Activated CD8-positive, alpha-beta memory T cell treated with anti-CD3 and anti-CD28 coated beads, Interleukin-2, amount 10 ng/mL, durations not matched to agents 7 days and 5 days (primary cell): Measurements from ENCODE around the gene PSTPIP1. TPM values are rescaled to one million over a fixed set of nuclear protein-coding genes. Genes with fewer than 3 reads are reported as not detected.

Source experiments
- ATAC-seq: fragments of 150-1000 bp; cut with Tn5 transposase; one replicate; pipeline ENCODE4 v1.10.0; 2021; ENCODE audit warnings: moderate library complexity
- CTCF ChIA-PET: fragments of 350-600 bp; sonication (Branson Sonifier 250); formaldehyde crosslinking; loops from one replicate; lab custom pipeline; 2021; ENCODE audit warnings: antibody characterized with exemption; lab: Charles Lee
- DNase-seq: peaks from one replicate; pipeline ENCODE4 v3.0.0-alpha.2; 2020
- H3K27ac Mint-ChIP-seq: one replicate; pipeline ENCODE4 v1.8.0; 2021; ENCODE audit warnings: mild to moderate bottlenecking, mixed read lengths
- H3K27me3 Mint-ChIP-seq: one replicate; pipeline ENCODE4 v1.8.0; 2021; ENCODE audit warnings: mixed read lengths
- H3K36me3 Mint-ChIP-seq: one replicate; pipeline ENCODE4 v1.8.0; 2021; ENCODE audit warnings: mild to moderate bottlenecking, mixed read lengths
- H3K4me1 Mint-ChIP-seq: one replicate; pipeline ENCODE4 v1.8.0; 2021; ENCODE audit warnings: mixed read lengths
- H3K4me3 Mint-ChIP-seq: one replicate; pipeline ENCODE4 v1.8.0; 2021; ENCODE audit warnings: mild to moderate bottlenecking, moderate library complexity, mixed read lengths
- H3K9me3 Mint-ChIP-seq: one replicate; pipeline ENCODE4 v1.8.0; 2022; ENCODE audit warnings: low read depth, mixed read lengths
- total RNA-seq, 2 experiments: library from RNA; stranded (reverse); gene quantifications; one replicate each; pipeline ENCODE4 v1.2.3, GENCODE V29; 2021

PSTPIP1 gene
- total RNA-seq, 2 experiments from 2014 or later = 157 to 255 TPM

DNA sequence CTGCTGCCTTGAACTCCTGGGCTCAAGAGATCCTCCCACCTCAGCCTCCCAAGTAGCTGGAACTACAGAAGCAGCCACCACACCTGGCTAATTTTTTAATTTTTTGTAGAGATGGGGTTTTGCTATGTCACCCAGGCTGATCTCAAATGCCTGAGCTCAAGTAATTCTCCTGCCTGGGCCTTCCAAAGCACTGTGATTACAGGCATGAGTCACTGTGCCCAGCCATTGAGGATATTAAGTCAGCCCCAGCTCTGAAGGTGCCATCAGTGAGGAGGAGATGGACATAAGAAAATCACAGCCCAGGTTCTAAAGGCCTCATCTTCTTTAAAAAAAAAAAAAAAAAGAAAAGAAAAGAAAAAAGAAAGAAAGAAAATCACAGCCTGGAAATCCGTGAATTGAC lies 26.6 kb upstream of the PSTPIP1 start:
- CTCF ChIA-PET = interaction anchor here (1.4 kb wide), 1 partner anchor 575 kb away, joined by 4 read pairs; no protein-coding TSS in a partner anchor
- Mint-ChIP-seq H3K9me3 (no peaks in the 10 kb centered on the region), H3K27ac (no peak overlapping the region), H3K4me1 (peaks cover 1% of the 10 kb centered on the region), H3K4me3 (no peak overlapping the region), H3K27me3 (peaks cover 15% of the 10 kb centered on the region), H3K36me3 (no peaks in the 10 kb centered on the region)
- ATAC-seq (no peak), DNase-seq (no peak)

DNA sequence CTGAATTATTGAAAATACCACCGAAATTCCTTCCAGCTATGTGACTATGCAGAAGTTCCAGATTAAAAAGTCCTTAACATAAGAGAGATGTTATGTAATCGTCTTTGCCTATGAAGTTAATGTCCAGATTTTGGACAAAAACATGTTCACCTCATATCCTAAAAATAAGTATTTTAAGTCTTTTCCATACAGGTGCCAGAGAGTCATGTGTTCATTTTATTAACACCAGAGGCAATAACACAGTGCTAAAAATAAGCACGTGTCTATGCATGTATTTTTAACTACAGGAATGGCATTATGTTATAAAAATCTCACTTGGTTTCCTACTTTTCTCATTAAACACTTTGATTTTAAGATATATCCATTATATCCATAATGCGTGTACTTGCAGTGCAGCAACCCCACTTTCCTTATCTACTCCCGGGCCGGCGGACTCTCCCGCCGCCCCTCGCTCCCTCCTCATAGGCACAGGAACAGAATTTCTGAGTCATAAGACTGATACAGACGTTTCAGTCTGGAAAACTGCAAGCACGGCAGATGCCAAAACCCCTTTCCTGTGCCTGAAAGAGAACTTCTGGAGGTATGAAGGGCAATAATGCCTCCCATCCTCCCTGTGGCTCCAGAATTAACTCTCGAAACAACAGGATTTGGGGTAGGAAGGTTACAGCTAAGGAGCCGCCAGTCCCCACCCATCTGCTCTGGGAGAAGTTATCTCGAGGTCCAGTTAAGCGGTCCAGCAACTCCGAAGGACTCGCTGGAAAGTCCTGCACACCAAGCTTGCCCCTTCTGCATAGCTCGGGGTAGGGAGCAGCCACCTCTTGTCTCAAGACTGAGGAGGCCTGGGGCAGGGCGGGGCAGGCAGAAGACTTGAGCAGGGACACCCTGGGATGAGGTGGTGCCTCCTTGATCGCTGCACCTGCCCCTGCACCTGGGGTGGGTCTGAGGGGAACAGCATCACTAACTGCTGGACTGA lies 22.3 kb upstream of the PSTPIP1 start:
- H3K9me3 Mint-ChIP-seq = peaks cover under 1% of the 10 kb centered on the region
- H3K36me3 Mint-ChIP-seq = peaks cover under 1% of the 10 kb centered on the region
- H3K4me3 Mint-ChIP-seq = no peak overlapping the region
- H3K27me3 Mint-ChIP-seq = no peaks in the 10 kb centered on the region
- CTCF ChIA-PET = interaction anchor here (0.6 to 5.0 kb wide), 49 partner anchors 8 to 571 kb away, joined by 3 to 57 read pairs (median 7); partner anchors contain the start of gene PSTPIP1
- H3K4me1 Mint-ChIP-seq = peaks cover 29% of the 10 kb centered on the region
- ATAC-seq = no peak
- no peak for DNase-seq
- H3K27ac Mint-ChIP-seq = no peak overlapping the region

DNA sequence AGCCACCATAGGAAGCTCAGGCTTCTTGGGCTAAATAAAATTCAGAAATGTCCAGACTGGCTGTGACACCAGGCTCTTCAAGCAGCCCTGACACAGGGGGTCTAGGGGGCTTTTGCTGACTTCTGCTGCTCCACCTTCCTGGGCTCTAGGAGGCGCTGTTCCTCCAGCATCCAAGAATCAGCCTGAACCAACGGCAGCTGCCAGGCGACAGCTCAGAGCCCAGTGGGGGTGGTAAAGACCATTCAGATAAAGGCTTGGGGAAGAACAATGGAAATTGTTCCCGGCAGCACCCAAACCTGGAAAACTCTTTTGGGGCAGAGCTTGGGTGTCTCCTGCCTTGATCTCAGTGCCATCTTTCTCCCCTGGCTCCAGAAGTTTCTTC lies 21.6 kb upstream of the PSTPIP1 start:
- DNase-seq (peak; percentile 81), ATAC-seq (peak; percentile 71)
- Mint-ChIP-seq H3K9me3 (peaks cover 2% of the 10 kb centered on the region), H3K4me3 (no peak overlapping the region), H3K36me3 (peaks cover 6% of the 10 kb centered on the region), H3K27ac (no peak overlapping the region), H3K4me1 (peaks cover 34% of the 10 kb centered on the region), H3K27me3 (no peaks in the 10 kb centered on the region)
- CTCF ChIA-PET = interaction anchor here (0.8 to 5.0 kb wide), 47 partner anchors 9 to 637 kb away, joined by 3 to 57 read pairs (median 7); partner anchors contain the start of genes ISL2 and PSTPIP1

DNA sequence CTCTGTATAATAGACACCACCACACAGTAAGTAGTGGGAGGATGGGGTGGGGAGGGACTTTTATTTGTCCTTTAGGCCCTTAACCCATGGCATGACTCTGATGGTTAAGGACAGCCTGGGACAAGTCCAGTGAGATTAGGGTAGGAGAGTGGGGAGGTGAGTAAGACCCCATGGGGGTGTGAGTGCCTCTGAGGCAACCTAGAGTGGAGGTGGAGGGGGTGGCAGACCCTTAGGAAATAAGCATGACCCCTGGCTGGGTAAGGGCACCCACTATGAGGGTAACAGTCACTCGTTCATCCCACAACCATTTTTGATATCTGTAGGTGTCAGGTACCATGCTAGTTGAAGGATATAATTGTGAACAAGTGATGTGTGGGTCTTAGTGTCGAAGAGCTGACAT lies 21.0 kb upstream of the PSTPIP1 start:
- no peak overlapping the region for H3K27ac Mint-ChIP-seq
- CTCF ChIA-PET = interaction anchor here (0.8 to 5.0 kb wide), 45 partner anchors 9 to 637 kb away, joined by 3 to 57 read pairs (median 7); partner anchors contain the start of genes ISL2 and PSTPIP1
- H3K4me3 Mint-ChIP-seq = no peak overlapping the region
- ATAC-seq (no peak), DNase-seq (no peak)
- peaks cover 8% of the 10 kb centered on the region for H3K36me3 Mint-ChIP-seq
- H3K9me3 Mint-ChIP-seq = peaks cover 2% of the 10 kb centered on the region
- no peaks in the 10 kb centered on the region for H3K27me3 Mint-ChIP-seq
- H3K4me1 Mint-ChIP-seq = peaks cover 35% of the 10 kb centered on the region

DNA sequence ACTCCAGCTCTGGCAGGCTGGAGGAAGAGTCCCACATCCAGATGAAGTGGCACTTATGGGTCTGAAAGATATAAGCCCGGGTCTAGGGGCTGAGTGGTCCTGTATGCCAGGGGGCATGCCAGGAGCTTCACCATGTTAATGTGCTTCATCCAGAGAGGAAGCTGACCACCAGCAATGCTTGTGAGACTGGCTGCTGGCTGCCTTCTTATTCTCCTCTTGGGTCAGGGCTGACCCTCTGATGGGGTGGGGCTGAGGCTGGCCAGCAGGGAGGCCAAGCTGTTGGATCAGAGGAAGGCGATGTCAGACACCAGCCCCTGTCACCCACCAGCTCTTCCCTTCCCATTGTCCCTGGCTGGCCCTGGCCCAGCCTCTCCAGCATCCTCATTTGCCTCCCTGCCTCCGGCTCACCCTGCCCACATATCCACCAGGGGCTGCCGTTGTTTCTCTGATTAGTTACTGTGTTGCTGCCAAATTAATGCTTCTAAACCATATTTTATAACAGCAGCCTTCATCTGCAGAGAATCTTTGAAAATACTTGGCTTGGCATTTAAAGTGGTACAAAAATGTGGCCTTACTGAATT lies 20.4 kb upstream of the PSTPIP1 start:
- H3K4me3 Mint-ChIP-seq = no peak overlapping the region
- peaks cover 2% of the 10 kb centered on the region for H3K9me3 Mint-ChIP-seq
- peaks cover 8% of the 10 kb centered on the region for H3K36me3 Mint-ChIP-seq
- H3K4me1 Mint-ChIP-seq = peaks cover 35% of the 10 kb centered on the region
- H3K27ac Mint-ChIP-seq = no peak overlapping the region
- ATAC-seq = no peak
- DNase-seq = no peak
- CTCF ChIA-PET = interaction anchor here (0.9 to 5.0 kb wide), 29 partner anchors 10 to 638 kb away, joined by 3 to 57 read pairs (median 9); partner anchors contain the start of genes ISL2 and PSTPIP1
- H3K27me3 Mint-ChIP-seq = no peaks in the 10 kb centered on the region

DNA sequence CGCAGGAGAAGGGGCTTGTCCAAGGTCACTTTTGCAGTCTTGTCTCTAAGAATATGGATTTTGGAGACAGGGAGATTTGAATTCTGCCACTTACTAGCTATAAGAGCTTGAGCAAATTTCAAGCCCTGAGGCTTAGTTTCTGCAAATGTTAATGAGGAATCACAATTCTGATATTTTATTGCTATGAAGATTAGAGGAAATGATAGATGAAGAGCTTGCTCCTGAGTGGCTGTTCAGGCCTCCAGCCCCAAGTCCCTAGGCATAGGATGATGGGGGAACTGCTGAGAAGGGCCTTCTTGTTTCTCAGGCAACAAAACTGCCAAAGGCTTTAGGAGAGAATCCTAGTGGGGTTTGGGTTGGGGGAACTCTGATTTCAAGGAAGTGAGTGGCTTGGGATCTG lies 18.8 kb upstream of the PSTPIP1 start:
- Mint-ChIP-seq H3K4me3 (no peak overlapping the region), H3K36me3 (peaks cover 10% of the 10 kb centered on the region), H3K27ac (peak overlapping the region; percentile 73), H3K4me1 (peaks cover 35% of the 10 kb centered on the region), H3K27me3 (no peaks in the 10 kb centered on the region), H3K9me3 (peaks cover 5% of the 10 kb centered on the region)
- DNase-seq (no peak), ATAC-seq (no peak)
- CTCF ChIA-PET = interaction anchor here (1.0 to 5.0 kb wide), 13 partner anchors 9 to 567 kb away, joined by 3 to 36 read pairs (median 10); partner anchors contain the start of gene PSTPIP1

DNA sequence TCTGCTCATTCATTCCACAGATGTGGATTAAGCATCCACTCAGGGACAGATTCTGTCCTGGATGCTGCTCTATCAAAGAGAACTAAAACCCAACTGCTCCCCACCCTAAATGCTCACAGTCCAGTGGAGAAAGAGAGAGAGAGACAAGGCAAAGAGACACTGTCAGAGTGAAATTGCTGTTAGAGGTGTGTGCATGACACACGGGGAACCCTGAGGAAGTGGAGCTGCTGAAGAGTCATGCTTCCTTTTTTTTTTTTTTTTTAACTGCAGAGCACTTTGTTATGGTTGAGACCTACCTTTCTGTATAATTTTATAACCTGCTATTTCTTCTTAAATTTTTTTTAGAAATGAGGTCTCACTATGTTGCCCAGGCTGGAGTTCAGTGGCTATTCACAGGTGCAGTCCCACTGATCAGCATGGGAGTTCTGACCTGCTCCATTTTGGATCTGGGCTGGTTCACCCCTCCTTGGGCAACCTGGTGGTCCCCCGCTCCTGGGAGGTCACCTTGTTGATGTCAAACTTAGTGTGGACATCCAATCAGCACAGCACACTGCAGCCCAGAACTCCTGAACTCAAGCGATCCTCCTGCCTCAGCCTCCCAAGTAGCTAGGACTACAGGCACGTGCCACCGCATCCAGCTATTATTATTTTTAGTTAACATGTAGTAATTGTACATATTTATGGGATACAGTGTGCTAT lies 18.2 kb upstream of the PSTPIP1 start:
- peaks cover 5% of the 10 kb centered on the region for H3K9me3 Mint-ChIP-seq
- DNase-seq = peak; percentile 59
- peaks cover 36% of the 10 kb centered on the region for H3K4me1 Mint-ChIP-seq
- ATAC-seq = peak; percentile 73
- H3K27me3 Mint-ChIP-seq = no peaks in the 10 kb centered on the region
- H3K4me3 Mint-ChIP-seq = no peak overlapping the region
- H3K27ac Mint-ChIP-seq = peak overlapping the region; percentile 73
- CTCF ChIA-PET = interaction anchor here (0.7 to 5.0 kb wide), 16 partner anchors 8 to 567 kb away, joined by 3 to 36 read pairs (median 5); partner anchors contain the start of gene PSTPIP1
- peaks cover 10% of the 10 kb centered on the region for H3K36me3 Mint-ChIP-seq

DNA sequence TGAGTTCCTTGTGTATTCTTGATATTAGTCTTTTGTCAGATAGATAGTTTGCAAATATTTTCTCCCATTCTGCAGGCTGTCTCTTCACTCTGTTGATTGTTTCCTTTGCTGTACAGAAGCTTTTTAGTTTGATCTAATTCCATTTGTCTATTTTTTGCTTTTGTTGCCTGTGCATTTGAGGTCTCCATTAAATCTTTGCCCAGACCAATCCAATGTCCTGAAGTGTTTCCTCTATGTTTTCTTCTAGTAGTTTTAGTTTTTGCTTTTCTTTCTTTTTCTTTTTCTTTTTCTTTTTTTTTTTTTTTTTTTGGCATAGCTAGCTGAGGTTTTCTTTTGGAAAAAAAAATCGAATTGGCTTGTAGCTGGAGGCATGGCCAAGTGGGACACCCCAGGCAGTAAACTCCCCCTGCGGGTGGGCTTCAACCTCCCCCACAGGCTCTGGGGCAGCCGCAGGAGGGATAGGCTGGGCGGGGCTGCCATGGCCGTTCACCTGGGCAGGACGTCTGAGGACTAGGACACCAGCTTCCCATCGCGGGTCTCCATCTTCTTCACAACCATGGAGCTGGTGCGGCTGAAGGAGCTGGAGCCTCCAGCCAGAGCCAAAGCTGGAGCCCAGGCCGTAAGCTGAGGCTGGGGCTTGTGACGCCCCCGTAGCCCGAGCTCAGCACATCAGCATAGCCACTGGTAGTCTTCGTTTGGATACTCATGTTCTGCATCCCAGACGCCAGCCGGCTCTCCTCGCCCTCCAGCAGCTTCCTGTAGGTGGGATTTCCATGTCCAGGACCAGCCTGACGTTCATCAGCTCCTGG lies 16.2 kb upstream of the PSTPIP1 start:
- CTCF ChIA-PET = interaction anchor here (0.7 to 4.6 kb wide), 7 partner anchors 16 to 830 kb away, joined by 3 to 21 read pairs (median 3); no protein-coding TSS in a partner anchor
- DNase-seq (no peak), ATAC-seq (no peak)
- no peak overlapping the region for H3K4me3 Mint-ChIP-seq
- H3K27ac Mint-ChIP-seq = no peak overlapping the region
- H3K9me3 Mint-ChIP-seq = peaks cover 5% of the 10 kb centered on the region
- H3K4me1 Mint-ChIP-seq = peaks cover 47% of the 10 kb centered on the region
- H3K27me3 Mint-ChIP-seq = no peaks in the 10 kb centered on the region
- peaks cover 10% of the 10 kb centered on the region for H3K36me3 Mint-ChIP-seq

DNA sequence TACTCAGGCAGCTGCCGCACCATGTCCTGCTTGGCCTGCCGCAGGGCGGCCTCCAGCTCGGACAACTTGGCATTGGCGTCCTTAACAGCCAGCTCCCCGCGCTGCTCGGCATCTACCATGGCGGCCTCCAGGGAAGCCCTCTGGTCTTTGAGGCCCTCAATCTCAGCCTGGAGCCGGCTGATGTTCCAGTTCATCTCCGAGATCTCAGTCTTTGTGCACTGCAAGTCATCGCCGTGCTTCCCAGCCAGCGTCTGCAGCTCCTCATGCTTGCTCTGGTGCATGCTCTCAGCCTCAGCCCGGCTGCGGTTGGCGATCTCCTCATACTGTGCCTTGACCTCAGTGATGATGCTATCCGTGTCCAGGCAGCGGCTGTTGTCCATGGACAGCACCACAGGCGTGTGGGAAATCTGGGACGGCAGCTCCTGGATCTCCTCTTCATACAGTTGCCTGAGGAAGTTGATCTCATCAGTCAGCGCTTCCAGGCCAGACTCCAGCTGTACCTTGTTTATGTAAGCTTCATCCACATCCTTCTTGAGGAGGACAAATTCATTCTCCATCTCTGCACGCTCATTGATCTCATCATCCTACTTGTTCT lies 15.5 kb upstream of the PSTPIP1 start:
- Mint-ChIP-seq H3K4me3 (no peak overlapping the region), H3K9me3 (peaks cover 5% of the 10 kb centered on the region), H3K4me1 (peaks cover 44% of the 10 kb centered on the region), H3K36me3 (peaks cover 10% of the 10 kb centered on the region), H3K27ac (no peak overlapping the region), H3K27me3 (no peaks in the 10 kb centered on the region)
- DNase-seq (peak; percentile 23), ATAC-seq (no peak)
- CTCF ChIA-PET = interaction anchor here (1.0 to 4.6 kb wide), 5 partner anchors 8 to 45 kb away, joined by 3 to 21 read pairs (median 3); no protein-coding TSS in a partner anchor

DNA sequence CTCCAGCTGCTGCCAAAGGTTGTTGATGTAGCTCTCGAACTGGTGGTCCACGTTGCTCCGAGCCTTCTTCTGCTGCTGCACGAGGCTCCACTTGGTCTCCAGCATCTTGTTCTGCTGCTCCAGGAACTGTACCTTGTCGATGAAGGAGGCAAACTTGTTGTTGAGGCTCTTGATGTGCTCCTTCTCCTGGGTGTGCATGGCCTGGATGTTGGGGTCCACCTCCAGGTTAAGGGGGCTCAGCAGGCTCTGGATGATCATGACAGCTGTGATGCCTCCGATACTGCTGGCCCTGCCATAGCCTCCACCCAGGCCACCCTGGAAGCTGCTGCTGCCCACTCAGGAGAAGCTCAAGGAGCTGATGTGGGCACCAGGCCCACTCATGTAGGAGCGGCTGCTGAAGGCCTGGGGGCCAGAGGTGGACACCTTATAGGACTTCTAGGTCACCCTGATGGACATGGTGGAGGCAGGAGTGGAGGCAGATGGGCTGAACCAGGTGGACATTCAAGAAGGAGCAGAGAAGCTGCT lies 14.9 kb upstream of the PSTPIP1 start:
- H3K9me3 Mint-ChIP-seq = peaks cover 5% of the 10 kb centered on the region
- H3K27me3 Mint-ChIP-seq = no peaks in the 10 kb centered on the region
- peaks cover 10% of the 10 kb centered on the region for H3K36me3 Mint-ChIP-seq
- peaks cover 39% of the 10 kb centered on the region for H3K4me1 Mint-ChIP-seq
- no peak for ATAC-seq
- no peak overlapping the region for H3K27ac Mint-ChIP-seq
- CTCF ChIA-PET = interaction anchor here (0.8 to 4.6 kb wide), 6 partner anchors 8 to 44 kb away, joined by 3 to 21 read pairs (median 3); no protein-coding TSS in a partner anchor
- no peak overlapping the region for H3K4me3 Mint-ChIP-seq
- DNase-seq = peak; percentile 27

DNA sequence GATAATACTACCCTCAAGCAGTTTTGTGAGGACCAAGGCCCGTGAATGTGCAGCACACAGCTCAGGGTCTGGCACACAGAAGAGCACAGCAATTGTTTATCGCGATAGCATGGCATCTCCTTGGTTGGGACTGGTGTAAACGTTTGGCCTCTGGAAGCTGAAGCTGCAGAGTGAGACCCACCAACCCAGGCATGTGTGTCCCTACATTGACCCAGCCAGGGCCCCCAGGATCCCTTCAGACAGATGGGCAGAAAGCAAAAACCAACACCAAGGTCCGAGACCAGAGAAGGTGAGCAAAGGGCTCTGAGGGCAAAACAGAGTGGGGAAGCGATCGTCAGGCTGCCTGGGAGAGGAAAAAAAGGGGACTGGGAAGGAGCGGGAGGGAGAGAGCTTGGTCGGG lies 12.6 kb upstream of the PSTPIP1 start:
- Mint-ChIP-seq H3K4me3 (no peak overlapping the region), H3K36me3 (peaks cover 10% of the 10 kb centered on the region), H3K27ac (peak overlapping the region; percentile 61), H3K4me1 (peaks cover 40% of the 10 kb centered on the region), H3K27me3 (no peaks in the 10 kb centered on the region), H3K9me3 (peaks cover 5% of the 10 kb centered on the region)
- CTCF ChIA-PET = interaction anchor here (0.9 to 4.3 kb wide), 6 partner anchors 10 to 561 kb away, joined by 3 to 16 read pairs (median 4); no protein-coding TSS in a partner anchor
- DNase-seq = no peak
- ATAC-seq = no peak
